ENCODE results near the gene DEF6. TPM values are rescaled to one million over a fixed set of nuclear protein-coding genes. Genes with fewer than 3 reads are reported as not detected.

DEF6 gene
- total RNA-seq, 1 donor from 2014 or later: 1.5 TPM

DNA sequence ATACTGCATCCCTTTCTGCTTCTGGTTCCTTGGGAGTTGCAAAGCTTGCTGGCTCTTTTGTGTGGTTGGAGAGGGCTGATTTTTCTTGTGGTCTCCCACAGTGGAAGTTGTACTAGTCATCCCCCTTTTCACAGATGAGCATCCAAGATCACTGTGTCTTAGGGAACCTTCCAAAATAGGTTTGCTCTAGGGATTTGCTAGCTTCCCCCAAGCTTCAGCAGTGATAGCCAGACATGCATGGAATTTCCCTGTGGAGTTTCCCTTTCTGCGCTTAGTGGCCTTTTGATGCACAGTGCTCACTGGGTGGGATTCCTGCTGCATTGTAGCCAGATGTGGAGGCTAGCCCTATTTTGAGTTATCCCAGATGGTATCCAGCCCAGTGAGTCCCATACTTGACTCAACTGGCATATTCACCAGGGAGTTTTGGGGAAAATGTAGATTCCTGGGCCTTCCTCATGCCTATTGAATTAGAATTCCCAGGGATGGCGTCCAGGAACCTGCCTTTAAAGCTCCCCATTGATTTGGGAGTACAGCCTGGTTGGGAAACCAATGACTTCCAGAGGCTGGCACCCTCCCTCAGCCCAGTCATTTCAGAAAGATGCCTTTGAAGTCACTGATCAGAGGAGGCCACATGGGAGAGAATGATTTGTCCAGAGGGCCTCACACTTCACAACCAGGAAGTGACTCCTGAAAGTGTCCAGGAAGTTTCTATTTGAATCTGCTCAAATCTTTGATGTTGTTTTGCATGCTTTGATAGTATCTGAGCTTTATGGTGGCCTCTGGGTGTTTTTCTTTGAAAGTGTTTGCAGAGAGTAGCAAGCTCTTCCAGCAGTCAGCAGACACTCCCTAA, 70.6 kb downstream of the DEF6 start:
- ATAC-seq: no peak

DNA sequence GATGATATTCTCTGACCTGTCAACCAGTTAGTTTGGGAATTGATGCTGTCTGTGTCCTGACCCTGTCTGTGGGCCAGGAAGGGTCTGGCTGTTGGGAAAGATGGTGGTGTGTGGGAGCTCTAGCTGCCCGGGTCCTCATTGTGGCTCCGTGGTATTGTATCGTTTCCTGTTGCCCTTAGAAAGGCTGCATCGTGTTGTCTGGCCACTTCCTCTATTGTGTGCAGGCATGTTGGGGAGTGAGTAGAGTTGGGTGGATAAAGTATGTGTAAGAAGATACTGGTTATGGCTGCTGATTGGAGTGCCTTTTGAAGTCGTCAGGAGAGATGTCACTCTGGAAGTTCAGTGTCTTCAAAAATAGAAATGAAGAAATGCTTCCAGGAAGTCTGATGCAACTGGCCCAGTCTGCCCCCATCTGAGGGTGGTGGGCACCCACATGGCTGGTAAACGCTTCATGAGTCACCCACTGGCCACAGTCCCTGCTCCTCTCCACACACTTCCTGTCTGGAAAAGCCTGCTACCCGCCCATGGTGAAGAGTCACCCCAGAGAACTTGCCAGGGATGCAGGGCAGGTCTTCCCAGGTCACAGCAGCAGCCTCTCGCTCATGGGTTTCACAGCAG, 72.6 kb downstream of the DEF6 start:
- DNase-seq (ENCODE audit: low spot score) (no peak), ATAC-seq (peak; percentile 22)

More for the DNA sequence above, 70.6 kb downstream of the DEF6 start:
- no peak for DNase-seq (ENCODE audit: low spot score)

DNA sequence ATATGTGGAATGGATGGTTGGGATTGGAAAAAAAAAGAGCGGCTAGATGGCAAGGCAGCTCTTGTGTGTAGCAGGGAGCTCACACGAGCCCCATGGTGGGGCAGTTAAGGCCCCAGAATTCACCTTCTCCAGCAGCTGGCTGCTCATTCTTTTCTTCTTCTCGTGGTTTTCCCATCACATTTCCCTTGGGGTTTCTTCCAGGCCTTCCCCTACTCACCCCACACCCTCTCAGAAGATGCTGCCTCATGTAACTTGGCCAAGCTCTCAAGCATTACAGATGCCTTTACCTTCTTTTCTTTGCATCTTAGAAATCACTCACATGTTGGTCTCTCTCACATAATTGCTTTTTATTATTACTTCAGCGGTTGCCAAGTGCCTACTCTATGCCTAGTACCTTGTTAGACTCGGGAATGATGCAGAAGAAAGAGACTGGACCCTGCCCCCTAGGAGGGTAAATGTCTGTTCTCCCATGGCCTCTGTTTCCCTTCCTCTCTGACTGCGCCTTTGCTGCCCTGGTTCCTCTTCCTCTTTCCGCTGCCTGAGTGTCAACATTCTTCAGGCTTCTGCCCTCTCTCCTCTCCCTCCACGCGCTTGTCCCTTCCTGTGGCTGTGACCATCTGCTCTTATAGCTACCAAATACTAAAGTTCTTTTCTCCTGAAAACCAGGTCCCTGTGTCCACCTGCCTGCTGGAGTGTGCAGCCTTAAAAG, 73.3 kb downstream of the DEF6 start:
- no peak for DNase-seq (ENCODE audit: low spot score)
- peak; percentile 54 for ATAC-seq

Other genes starting within 250 kb of the DEF6 start
- gene TCP11, start 156.5 kb upstream of the DEF6 start, total RNA-seq: not detected
- 0.03 TPM for gene SCUBE3, start 83.9 kb upstream of the DEF6 start, total RNA-seq
- 20.1 TPM for gene ZNF76, start 38.1 kb upstream of the DEF6 start, total RNA-seq
- 10.8 TPM for gene PPARD, start 44.7 kb downstream of the DEF6 start, total RNA-seq
- 1.1 TPM for gene FANCE, start 154.5 kb downstream of the DEF6 start, total RNA-seq
- 411 TPM for gene RPL10A, start 170.6 kb downstream of the DEF6 start, total RNA-seq
- 6.3 TPM for gene TEAD3, start 199.3 kb downstream of the DEF6 start, total RNA-seq
- gene TULP1, start 215.1 kb downstream of the DEF6 start, total RNA-seq: not detected